Stomach (tissue), 9 donors: ENCODE results near the gene USP37. TPM values are rescaled to one million over a fixed set of nuclear protein-coding genes. Genes with fewer than 3 reads are reported as not detected.

Experiments
- DNase-seq, 2 donors: peaks; one replicate each; pipeline versions ENCODE4 v3.0.0 to v3.0.0-alpha.2; 2013 to 2019
- H3K27ac ChIP-seq, 5 donors: fragments of 200-600 bp in 4 of 5; sonication (generic) in 4 of 5; one replicate each; pipeline ENCODE4 v1.5.1; 2013 to 2019; ENCODE audit warnings: mild to moderate bottlenecking in 1 of 5, moderate library complexity in 1 of 5
- H3K27me3 ChIP-seq, 3 donors: fragments of 200-600 bp; sonication (generic); one replicate each; pipeline ENCODE4 v1.5.1; 2017 to 2019; ENCODE audit warnings: mixed run types in 1 of 3
- H3K36me3 ChIP-seq, 4 donors: fragments of 200-600 bp; sonication (generic); 1 replicate in 3 of 4; 2 replicates in 1 of 4; pipeline ENCODE4 v1.5.1; 2016 to 2019
- H3K4me1 ChIP-seq, 4 donors: fragments of 200-600 bp; sonication (generic); one replicate each; pipeline ENCODE4 v1.5.1; 2016 to 2019
- H3K4me3 ChIP-seq, 4 donors: fragments of 200-600 bp; sonication (generic) in 3 of 4; one replicate each; pipeline ENCODE4 v1.5.1; 2016 to 2019; ENCODE audit warnings: mild to moderate bottlenecking in 1 of 4
- H3K9me3 ChIP-seq, 4 donors: fragments of 200-600 bp; sonication (generic); one replicate each; pipeline ENCODE4 v1.5.1; 2016 to 2019
- CTCF ChIP-seq, 7 experiments: fragments of 450-650 bp in 4 of 7; fragments of 200-600 bp in 3 of 7; sonication (generic) in 3 of 7; IDR thresholded peaks; one replicate each; pipeline ENCODE4 v1.5.1; 2016 to 2019; ENCODE audit warnings: antibody characterized with exemption in 7 of 7, control low read depth in 2 of 7, mild to moderate bottlenecking in 1 of 7
- EP300 ChIP-seq: sonication (generic); formaldehyde crosslinking; IDR thresholded peaks from one replicate; pipeline ENCODE4 v1.6.1; 2017; ENCODE audit warnings: antibody characterized with exemption
- POLR2A ChIP-seq, 4 donors: fragments of 450-650 bp; IDR thresholded peaks; one replicate each; pipeline ENCODE4 v1.6.1; 2016; ENCODE audit warnings: antibody characterized with exemption in 4 of 4, control low read depth in 2 of 4, mild to moderate bottlenecking in 1 of 4, moderate library complexity in 1 of 4
- POLR2AphosphoS5 ChIP-seq, 3 donors: sonication (generic); formaldehyde crosslinking; IDR thresholded peaks; one replicate each; pipeline ENCODE4 v1.6.1; 2016; ENCODE audit warnings: antibody characterized with exemption in 3 of 3
- WGBS, 5 donors: extraction: QIAGEN DNeasy Blood & Tissue Kit in 3 of 5; methylation state at CpG; one replicate each; pipeline versions ENCODE4 v1.1.5 to v1.1.7; 2013 to 2018; 5-methylcytosine and 5-hydroxymethylcytosine counted together
- intact Hi-C: fragments of 100-400 bp; cut with DNase I; formaldehyde crosslinking; loops from one replicate; pipeline ENCODE4 v1.15.1; 2023; ENCODE audit warnings: low total_unique reads
- polyA plus RNA-seq, 3 donors: library from polyadenylated mRNA; stranded (reverse); fragments of 200-250 nt; gene quantifications; one replicate each; pipeline ENCODE4 v1.2.3, GENCODE V29; 2013
- total RNA-seq, 5 donors: library from RNA; depleted of rRNA; stranded (reverse); fragments of >200 nt; gene quantifications; one replicate each; pipeline versions ENCODE4 v1.1.0 to v1.2.3, GENCODE V29; 2014 to 2016
- donor health status: healthy with polysubstance abuse.
- donor health status: Bipolar disorder and iron deficiency.
- donor health status: healthy.

USP37 gene
- total and polyA plus RNA-seq, 8 donors, result 1.6 to 81.4 (median 5.2) TPM

GRCh38 chr2:218435003-218435982 is 132.9 kb downstream of the USP37 start:
- peaks cover 13 to 19% (median 15%) of the 10 kb centered on the region in 4 donors for H3K4me1 ChIP-seq
- no peak overlapping the region for H3K27ac ChIP-seq
- H3K9me3 ChIP-seq, result no peaks in the 10 kb centered on the region
- WGBS, 5 donors, result 91 to 95% (median 93%) methylated on average over 9 to 11 of the region's 11 CpGs
- no peaks in the 10 kb centered on the region for H3K27me3 ChIP-seq
- TF ChIP-seq EP300, result no peak
- no peak for TF ChIP-seq POLR2A (IDR thresholded peaks at IDR 0.05)
- no peak for TF ChIP-seq POLR2AphosphoS5 (IDR thresholded peaks at IDR 0.05)
- TF ChIP-seq CTCF (IDR thresholded peaks at IDR 0.05), result no peak
- H3K36me3 ChIP-seq, result no peaks in the 10 kb centered on the region
- no peak overlapping the region for H3K4me3 ChIP-seq
- intact Hi-C loops, result no loop called here
- DNase-seq, result no peak

GRCh38 chr2:218434456-218434855 is 133.7 kb downstream of the USP37 start:
- Histone ChIP-seq H3K27me3 (no peaks in the 10 kb centered on the region), H3K9me3 (no peaks in the 10 kb centered on the region), H3K4me3 (no peak overlapping the region), H3K4me1 (peaks cover 13 to 19% (median 15%) of the 10 kb centered on the region in 4 donors), H3K27ac (no peak overlapping the region), H3K36me3 (no peaks in the 10 kb centered on the region)
- WGBS, 5 donors, result 89 to 96% (median 92%) methylated on average over 9 of the region's 9 CpGs
- intact Hi-C loops, result no loop called here
- TF ChIP-seq CTCF (IDR thresholded peaks at IDR 0.05) (no peak), EP300 (no peak), POLR2AphosphoS5 (IDR thresholded peaks at IDR 0.05) (no peak), POLR2A (IDR thresholded peaks at IDR 0.05) (no peak)
- DNase-seq, result no peak

GRCh38 chr2:218432676-218433365 is 135.3 kb downstream of the USP37 start:
- peaks cover 0 to 7% (median 3%) of the 10 kb centered on the region in 4 donors for H3K4me1 ChIP-seq
- intact Hi-C loops, result no loop called here
- no peak overlapping the region for H3K27ac ChIP-seq
- TF ChIP-seq POLR2A (IDR thresholded peaks at IDR 0.05) (no peak), POLR2AphosphoS5 (IDR thresholded peaks at IDR 0.05) (no peak), EP300 (no peak), CTCF (IDR thresholded peaks at IDR 0.05) (no peak)
- no peak overlapping the region for H3K4me3 ChIP-seq
- no peaks in the 10 kb centered on the region for H3K9me3 ChIP-seq
- no peaks in the 10 kb centered on the region for H3K27me3 ChIP-seq
- no peak for DNase-seq
- 89 to 96% (median 95%) methylated on average over 8 of the region's 8 CpGs for WGBS, 5 donors
- H3K36me3 ChIP-seq, result no peaks in the 10 kb centered on the region

- no peaks in the 10 kb centered on the region for H3K4me1 ChIP-seq
- H3K36me3 ChIP-seq, result no peaks in the 10 kb centered on the region
- no peaks in the 10 kb centered on the region for H3K9me3 ChIP-seq
- DNase-seq, result no peak
- no peaks in the 10 kb centered on the region for H3K27me3 ChIP-seq
- H3K27ac ChIP-seq, result no peak overlapping the region
- 80 to 94% (median 89%) methylated on average over 7 to 10 of the region's 10 CpGs for WGBS, 5 donors
- no peak overlapping the region for H3K4me3 ChIP-seq
- intact Hi-C loops, result no loop called here
- no peak for TF ChIP-seq EP300
These were observed 136.3 kb downstream of the USP37 start for GRCh38 chr2:218431878-218432277.
